ENCODE data around the gene ADK.

GRCh38 chr10:74310652-74311257 is 159.7 kb downstream of the ADK start:
- no peak for TF ChIP-seq CTCF (conservative IDR thresholded peaks at IDR 0.05)
- no peak for TF ChIP-seq ZFX (IDR thresholded peaks at IDR 0.05)
